Activated CD8-positive, alpha-beta memory T cell treated with anti-CD3 and anti-CD28 coated beads, Interleukin-2, amount 50 U/mL, for 1 hour (primary cell): Measurements from ENCODE around the gene ZNF862.
"Not testable (repeated sequence)": the region's sequence is repeated elsewhere in the genome, so short reads cannot be mapped to it uniquely, and the experiment has no call there.

Experiments used
- DNase-seq: peaks from one replicate; pipeline ENCODE4 v3.0.0-alpha.2; 2020; ENCODE audit errors: extremely low read depth

ZNF862 gene

GRCh38 chr7:149824748-149825566 is 13.2 kb upstream of the ZNF862 start:
- no peak for DNase-seq

- DNase-seq: no peak
These were observed 12.4 kb upstream of the ZNF862 start for GRCh38 chr7:149825567-149826343.

GRCh38 chr7:149826344-149827088 is 11.7 kb upstream of the ZNF862 start:
- DNase-seq: no peak

- no peak for DNase-seq
These were observed 10.8 kb upstream of the ZNF862 start for GRCh38 chr7:149827089-149827981.

- no peak for DNase-seq
These were observed 9.5 kb upstream of the ZNF862 start for GRCh38 chr7:149828357-149829309.

GRCh38 chr7:149830527-149830926 is 7.6 kb upstream of the ZNF862 start:
- DNase-seq: not testable (repeated sequence)

GRCh38 chr7:149830997-149831740 is 7.0 kb upstream of the ZNF862 start:
- DNase-seq: no peak

- no peak for DNase-seq
These were observed 6.4 kb upstream of the ZNF862 start for GRCh38 chr7:149831741-149832219.

- no peak for DNase-seq
These were observed 5.7 kb upstream of the ZNF862 start for GRCh38 chr7:149832332-149833041.

- DNase-seq: no peak
These were observed 4.6 kb upstream of the ZNF862 start for GRCh38 chr7:149833495-149834130.

- no peak for DNase-seq
These were observed 3.6 kb upstream of the ZNF862 start for GRCh38 chr7:149834601-149835000.

- DNase-seq: no peak
These were observed 1.7 kb upstream of the ZNF862 start for GRCh38 chr7:149836434-149836833.

GRCh38 chr7:149837564-149838223 is 481 bp upstream of the ZNF862 start:
- no peak for DNase-seq

- DNase-seq: no peak
These were observed 825 bp downstream of the ZNF862 start for GRCh38 chr7:149838992-149839408.

- no peak for DNase-seq
These were observed 1.8 kb downstream of the ZNF862 start for GRCh38 chr7:149839933-149840332.

- no peak for DNase-seq
These were observed 5.4 kb downstream of the ZNF862 start for GRCh38 chr7:149843566-149843965.

GRCh38 chr7:149844445-149844844 is 6.3 kb downstream of the ZNF862 start:
- no peak for DNase-seq
